Measurements from ENCODE around the gene FOXK1.

DNA sequence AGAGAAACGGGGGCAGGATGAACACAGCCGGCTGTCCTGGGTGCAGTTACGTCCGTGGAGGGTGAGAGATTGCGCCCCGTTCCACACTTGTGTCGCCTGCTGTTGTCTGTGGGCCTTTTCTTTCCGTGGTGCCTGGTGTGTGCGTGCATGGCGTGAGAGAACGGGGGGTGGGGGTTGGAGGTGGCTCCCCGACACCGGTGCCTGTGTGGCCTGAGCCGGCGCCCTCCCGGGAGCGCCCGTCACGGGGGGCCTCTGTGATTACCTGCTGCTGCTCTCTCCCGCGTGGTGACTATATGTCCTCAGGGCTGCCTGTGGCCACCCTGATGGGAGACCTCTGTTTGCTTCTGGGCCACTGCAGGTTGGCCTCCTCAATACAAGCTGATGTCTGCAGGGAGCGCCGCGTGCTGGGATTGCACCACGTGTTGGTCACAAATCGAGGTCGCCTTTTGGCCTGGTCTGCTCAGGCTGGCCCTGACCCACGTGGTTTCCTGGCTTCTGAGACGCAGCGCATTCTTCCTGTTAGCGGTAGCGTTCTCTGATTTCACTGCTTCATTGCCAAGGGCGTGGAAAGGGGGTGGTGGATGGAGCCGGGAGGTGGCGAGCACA lies 82.4 kb downstream of the FOXK1 start:
- no peak for TF ChIP-seq SMARCA4 (IDR thresholded peaks at IDR 0.05)
- TF ChIP-seq, protein P1, sequence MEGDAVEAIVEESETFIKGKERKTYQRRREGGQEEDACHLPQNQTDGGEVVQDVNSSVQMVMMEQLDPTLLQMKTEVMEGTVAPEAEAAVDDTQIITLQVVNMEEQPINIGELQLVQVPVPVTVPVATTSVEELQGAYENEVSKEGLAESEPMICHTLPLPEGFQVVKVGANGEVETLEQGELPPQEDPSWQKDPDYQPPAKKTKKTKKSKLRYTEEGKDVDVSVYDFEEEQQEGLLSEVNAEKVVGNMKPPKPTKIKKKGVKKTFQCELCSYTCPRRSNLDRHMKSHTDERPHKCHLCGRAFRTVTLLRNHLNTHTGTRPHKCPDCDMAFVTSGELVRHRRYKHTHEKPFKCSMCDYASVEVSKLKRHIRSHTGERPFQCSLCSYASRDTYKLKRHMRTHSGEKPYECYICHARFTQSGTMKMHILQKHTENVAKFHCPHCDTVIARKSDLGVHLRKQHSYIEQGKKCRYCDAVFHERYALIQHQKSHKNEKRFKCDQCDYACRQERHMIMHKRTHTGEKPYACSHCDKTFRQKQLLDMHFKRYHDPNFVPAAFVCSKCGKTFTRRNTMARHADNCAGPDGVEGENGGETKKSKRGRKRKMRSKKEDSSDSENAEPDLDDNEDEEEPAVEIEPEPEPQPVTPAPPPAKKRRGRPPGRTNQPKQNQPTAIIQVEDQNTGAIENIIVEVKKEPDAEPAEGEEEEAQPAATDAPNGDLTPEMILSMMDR (IDR thresholded peaks at IDR 0.05 in 2 of 3, conservative IDR thresholded peaks at IDR 0.05 in 1 of 3; ENCODE audit: insufficient read depth in 2 of 3, low read depth in 1 of 3, low read length in 3 of 3): no peak

Measured in K562 (cell line).